PFSK-1 (cell line): ENCODE results near the gene KPNB1.

ENCODE experiments used
- POLR2AphosphoS5 ChIP-seq: IDR thresholded peaks from 2 replicates; pipeline ENCODE4 v1.6.1; 2012; ENCODE audit warnings: low read depth, mild to moderate bottlenecking, control low read depth, low read length, moderate library complexity
- REST ChIP-seq, 2 experiments: IDR thresholded peaks; 2 replicates each; pipeline versions ENCODE4 v1.6.1 to v1.8.0; 2011 to 2012; ENCODE audit warnings: low read depth in 2 of 2, low read length in 2 of 2, control low read depth in 1 of 2, inconsistent platforms in 1 of 2, mild to moderate bottlenecking in 1 of 2, moderate library complexity in 1 of 2; ENCODE audit not compliant: insufficient read depth in 1 of 2
- SIN3A ChIP-seq: IDR thresholded peaks from 2 replicates; pipeline ENCODE4 v1.6.1; 2012; ENCODE audit warnings: mild to moderate bottlenecking, low read length, moderate library complexity, borderline replicate concordance; ENCODE audit not compliant: insufficient read depth
- TAF1 ChIP-seq: IDR thresholded peaks from 2 replicates; pipeline ENCODE4 v1.6.1; 2012; ENCODE audit warnings: low read length, control low read depth, borderline replicate concordance; ENCODE audit not compliant: insufficient read depth

- TF ChIP-seq REST (IDR thresholded peaks at IDR 0.05; ENCODE audit: insufficient read depth in 1 of 2, low read depth in 2 of 2, low read length in 2 of 2) (no peak), SIN3A (no peak), TAF1 (no peak), POLR2AphosphoS5 (no peak)
Measured at GRCh38 chr17:47708864-47709541, 59.3 kb downstream of the KPNB1 start.
